HCT116 (cell line): ENCODE data around the gene HERPUD2.

Source experiments
- EZH2 ChIP-seq: fragments of 200-600 bp; sonication (generic); IDR thresholded peaks from 2 replicates; pipeline ENCODE4 v1.6.1; 2017; ENCODE audit warnings: antibody characterized with exemption, mixed run types
- POLR2A ChIP-seq: IDR thresholded peaks from 2 replicates; pipeline ENCODE4 v1.7.0; 2011; ENCODE audit warnings: borderline replicate concordance; ENCODE audit not compliant: insufficient read depth, insufficient read length; ENCODE audit errors: extremely low read depth
- POLR2AphosphoS5 ChIP-seq: IDR thresholded peaks from 2 replicates; pipeline ENCODE4 v1.6.1; 2011; ENCODE audit warnings: mild to moderate bottlenecking, low read depth, low read length, moderate library complexity
- SP1 ChIP-seq: IDR thresholded peaks from 2 replicates; pipeline ENCODE4 v1.6.1; 2012; ENCODE audit warnings: low read depth
- SRF ChIP-seq: IDR thresholded peaks from 2 replicates; pipeline ENCODE4 v1.6.1; 2012; ENCODE audit warnings: low read depth
- TCF7L2 ChIP-seq: IDR thresholded peaks from 2 replicates; pipeline ENCODE4 v1.7.0; 2011; ENCODE audit warnings: borderline replicate concordance, inconsistent platforms; ENCODE audit not compliant: insufficient read depth, insufficient read length; ENCODE audit errors: extremely low read depth
- TF ChIP-seq, protein P1 (sequence below), 3 experiments: fragments of 200-600 bp in 1 of 3; sonication (generic) in 1 of 3; IDR thresholded peaks in 2 of 3; conservative IDR thresholded peaks in 1 of 3; 2 replicates each; pipeline ENCODE4 v1.5.1; 2012 to 2017; ENCODE audit warnings: low read depth in 2 of 3, low read length in 2 of 3, antibody characterized with exemption in 1 of 3, borderline replicate concordance in 1 of 3, control low read depth in 1 of 3, mild to moderate bottlenecking in 1 of 3, mixed read lengths in 1 of 3, mixed run types in 1 of 3, moderate library complexity in 1 of 3; ENCODE audit not compliant: insufficient read depth in 1 of 3
- TF ChIP-seq, protein P2 (sequence below): IDR thresholded peaks from 2 replicates; pipeline ENCODE4 v1.6.1; 2012

- TF ChIP-seq EZH2 (no peak), TCF7L2 (no peak), POLR2A (no peak), SP1 (no peak), POLR2AphosphoS5 (no peak), SRF (no peak)
- TF ChIP-seq, protein P1, sequence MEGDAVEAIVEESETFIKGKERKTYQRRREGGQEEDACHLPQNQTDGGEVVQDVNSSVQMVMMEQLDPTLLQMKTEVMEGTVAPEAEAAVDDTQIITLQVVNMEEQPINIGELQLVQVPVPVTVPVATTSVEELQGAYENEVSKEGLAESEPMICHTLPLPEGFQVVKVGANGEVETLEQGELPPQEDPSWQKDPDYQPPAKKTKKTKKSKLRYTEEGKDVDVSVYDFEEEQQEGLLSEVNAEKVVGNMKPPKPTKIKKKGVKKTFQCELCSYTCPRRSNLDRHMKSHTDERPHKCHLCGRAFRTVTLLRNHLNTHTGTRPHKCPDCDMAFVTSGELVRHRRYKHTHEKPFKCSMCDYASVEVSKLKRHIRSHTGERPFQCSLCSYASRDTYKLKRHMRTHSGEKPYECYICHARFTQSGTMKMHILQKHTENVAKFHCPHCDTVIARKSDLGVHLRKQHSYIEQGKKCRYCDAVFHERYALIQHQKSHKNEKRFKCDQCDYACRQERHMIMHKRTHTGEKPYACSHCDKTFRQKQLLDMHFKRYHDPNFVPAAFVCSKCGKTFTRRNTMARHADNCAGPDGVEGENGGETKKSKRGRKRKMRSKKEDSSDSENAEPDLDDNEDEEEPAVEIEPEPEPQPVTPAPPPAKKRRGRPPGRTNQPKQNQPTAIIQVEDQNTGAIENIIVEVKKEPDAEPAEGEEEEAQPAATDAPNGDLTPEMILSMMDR (IDR thresholded peaks at IDR 0.05 in 2 of 3, conservative IDR thresholded peaks at IDR 0.05 in 1 of 3; ENCODE audit: borderline replicate concordance in 1 of 3, insufficient read depth in 1 of 3, low read depth in 2 of 3, low read length in 2 of 3), result no peak
- TF ChIP-seq, protein P2, sequence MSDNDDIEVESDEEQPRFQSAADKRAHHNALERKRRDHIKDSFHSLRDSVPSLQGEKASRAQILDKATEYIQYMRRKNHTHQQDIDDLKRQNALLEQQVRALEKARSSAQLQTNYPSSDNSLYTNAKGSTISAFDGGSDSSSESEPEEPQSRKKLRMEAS, result no peak
Measured at GRCh38 chr7:35717013-35717412, 22.1 kb upstream of the HERPUD2 start.
